GM21786 (cell line): ENCODE data around the gene MBTPS2.

Experiments
- ATAC-seq: cut with Tn5 transposase; IDR thresholded peaks from one replicate; pipeline ENCODE4 v1.9.1; 2021; ENCODE audit not compliant: unreplicated experiment

The MBTPS2 gene

GRCh38 chrX:21932292-21933002 lies 93.0 kb downstream of the MBTPS2 start:
- no peak for ATAC-seq

- no peak for ATAC-seq
Measured at GRCh38 chrX:21933077-21933476, 93.7 kb downstream of the MBTPS2 start.

GRCh38 chrX:21934414-21934813 lies 95.0 kb downstream of the MBTPS2 start:
- no peak for ATAC-seq
